IMR-90 (cell line): Measurements from ENCODE around the gene DIAPH2.

Experiments used
- RAD21 ChIP-seq: IDR thresholded peaks from 2 replicates; pipeline ENCODE4 v1.6.1; 2012; ENCODE audit warnings: low read length, improper control_type of control experiment
- TF ChIP-seq, protein P1 (sequence below): conservative IDR thresholded peaks from 2 replicates; pipeline ENCODE4 v1.5.1; 2012; ENCODE audit warnings: mild to moderate bottlenecking, low read depth, low read length, improper control_type of control experiment

DNA sequence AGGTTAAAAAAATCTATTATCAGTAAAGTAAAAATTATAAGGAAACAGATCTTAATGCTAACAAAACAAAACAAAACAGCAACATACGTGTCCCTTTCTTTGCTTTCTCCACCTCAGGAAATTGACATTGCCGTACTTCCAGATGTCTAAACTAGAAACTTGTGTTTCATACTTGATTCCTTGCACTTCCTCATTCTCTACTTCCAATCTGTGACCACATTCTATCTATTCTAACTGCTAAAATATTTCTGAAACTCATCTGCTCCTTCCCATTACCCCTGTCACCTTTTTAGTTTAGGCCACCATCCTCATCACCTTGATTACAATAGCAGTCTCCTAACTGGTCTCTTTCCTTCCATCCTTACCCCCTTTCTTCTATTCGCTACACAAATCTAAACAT is 176.6 kb downstream of the DIAPH2 start:
- TF ChIP-seq, protein P1, sequence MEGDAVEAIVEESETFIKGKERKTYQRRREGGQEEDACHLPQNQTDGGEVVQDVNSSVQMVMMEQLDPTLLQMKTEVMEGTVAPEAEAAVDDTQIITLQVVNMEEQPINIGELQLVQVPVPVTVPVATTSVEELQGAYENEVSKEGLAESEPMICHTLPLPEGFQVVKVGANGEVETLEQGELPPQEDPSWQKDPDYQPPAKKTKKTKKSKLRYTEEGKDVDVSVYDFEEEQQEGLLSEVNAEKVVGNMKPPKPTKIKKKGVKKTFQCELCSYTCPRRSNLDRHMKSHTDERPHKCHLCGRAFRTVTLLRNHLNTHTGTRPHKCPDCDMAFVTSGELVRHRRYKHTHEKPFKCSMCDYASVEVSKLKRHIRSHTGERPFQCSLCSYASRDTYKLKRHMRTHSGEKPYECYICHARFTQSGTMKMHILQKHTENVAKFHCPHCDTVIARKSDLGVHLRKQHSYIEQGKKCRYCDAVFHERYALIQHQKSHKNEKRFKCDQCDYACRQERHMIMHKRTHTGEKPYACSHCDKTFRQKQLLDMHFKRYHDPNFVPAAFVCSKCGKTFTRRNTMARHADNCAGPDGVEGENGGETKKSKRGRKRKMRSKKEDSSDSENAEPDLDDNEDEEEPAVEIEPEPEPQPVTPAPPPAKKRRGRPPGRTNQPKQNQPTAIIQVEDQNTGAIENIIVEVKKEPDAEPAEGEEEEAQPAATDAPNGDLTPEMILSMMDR, result no peak
- no peak for TF ChIP-seq RAD21
